HG02943 (cell line): ENCODE data around the gene SYT2.
"Not testable (repeated sequence)": the region's sequence is repeated elsewhere in the genome, so short reads cannot be mapped to it uniquely, and the experiment has no call there.

ENCODE experiments used
- ATAC-seq: cut with Tn5 transposase; IDR thresholded peaks from one replicate; pipeline ENCODE4 v1.9.1; 2021; ENCODE audit warnings: mild to moderate bottlenecking, low read depth, moderate library complexity; ENCODE audit not compliant: unreplicated experiment

The SYT2 gene

DNA sequence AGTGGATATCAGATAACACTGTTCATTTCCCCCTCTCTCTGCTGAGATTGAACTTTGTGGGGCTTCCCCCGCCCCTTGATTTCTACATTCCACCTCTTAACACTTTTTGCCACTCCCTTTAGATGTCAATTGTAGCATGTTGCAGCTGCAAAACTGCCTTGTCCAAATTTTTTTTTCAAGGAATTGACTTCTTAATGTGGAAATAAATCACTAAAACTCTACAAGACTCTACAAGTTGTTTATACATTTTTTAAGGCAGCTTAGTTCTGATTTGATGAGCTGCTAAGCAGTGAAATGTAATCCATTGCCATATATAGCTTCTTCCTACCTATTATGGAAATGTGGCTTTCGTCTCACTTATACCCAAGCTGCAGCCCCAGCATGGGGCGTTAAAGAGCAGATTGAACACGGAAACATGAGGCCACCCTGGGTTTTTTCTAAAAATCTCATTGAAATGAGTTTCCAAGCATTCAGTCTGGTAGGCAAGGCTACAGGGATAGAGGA is 132.2 kb downstream of the SYT2 start:
- ATAC-seq = no peak

- ATAC-seq = no peak
Measured at GRCh38 chr1:202577381-202577780, 132.9 kb downstream of the SYT2 start.

GRCh38 chr1:202576816-202577215 is 133.4 kb downstream of the SYT2 start:
- no peak for ATAC-seq

GRCh38 chr1:202575918-202576653 is 134.2 kb downstream of the SYT2 start:
- ATAC-seq = no peak

DNA sequence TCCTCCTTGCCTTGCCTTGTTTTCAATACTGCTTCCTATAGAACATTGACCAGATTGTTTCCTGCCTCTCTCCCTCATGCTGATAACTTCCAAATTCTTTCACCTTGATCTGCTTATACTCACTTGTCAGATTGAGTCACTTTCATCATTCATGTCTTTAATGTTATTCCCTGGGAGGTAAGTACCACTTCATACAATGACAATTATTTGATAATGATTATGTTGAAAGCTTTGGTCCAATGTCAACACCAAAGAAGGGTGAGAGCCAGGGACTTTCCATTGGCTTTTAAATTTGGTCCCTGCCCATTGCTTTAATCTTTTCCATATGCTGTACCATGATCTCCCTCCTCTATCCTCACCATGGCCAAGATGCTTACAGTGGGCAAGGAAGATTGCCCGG is 137.4 kb downstream of the SYT2 start:
- ATAC-seq = no peak

- no peak for ATAC-seq
Measured at GRCh38 chr1:202571719-202572339, 138.4 kb downstream of the SYT2 start.

DNA sequence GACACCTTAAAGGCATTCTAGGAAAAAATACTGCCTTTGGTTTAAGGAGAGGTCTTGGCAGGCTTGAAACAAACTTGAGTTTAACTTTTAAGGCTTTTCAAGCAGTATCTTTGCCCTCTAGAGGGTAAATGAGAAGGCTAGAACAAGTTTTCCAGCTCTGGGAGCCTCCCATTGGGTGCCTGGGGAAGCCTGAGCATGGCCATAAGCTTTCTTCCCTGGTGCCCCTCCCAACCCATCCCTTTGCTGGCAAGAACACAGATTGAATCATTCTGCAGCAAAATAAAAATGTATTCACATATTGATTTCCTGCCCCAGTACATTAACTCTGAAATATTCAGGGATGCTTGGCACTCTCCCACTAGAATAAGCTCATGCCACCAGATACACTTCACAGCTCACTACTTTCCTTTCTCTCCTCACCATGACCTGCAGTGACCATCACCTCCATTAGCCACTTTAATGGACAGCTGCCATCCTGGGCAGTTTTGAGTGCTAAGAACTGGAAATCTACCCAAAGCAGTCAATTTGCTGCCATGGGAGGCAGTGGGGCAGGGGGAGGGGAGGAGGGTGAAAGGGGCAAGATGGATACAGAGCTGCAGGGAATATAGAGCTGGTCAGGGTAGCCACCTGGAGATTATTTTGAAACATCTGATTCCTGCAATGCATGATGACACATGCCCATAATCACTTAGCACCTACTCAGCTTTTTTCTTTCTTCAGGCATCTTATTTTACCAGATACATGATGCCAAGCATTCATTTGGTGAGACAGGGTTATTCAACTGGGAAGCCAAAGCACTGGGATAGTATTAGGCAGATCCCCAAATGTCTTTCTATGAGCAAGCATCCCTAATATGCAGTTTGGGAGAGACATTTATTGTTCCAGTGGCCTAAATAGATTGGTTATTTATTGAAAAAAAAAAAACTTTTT is 140.6 kb downstream of the SYT2 start:
- no peak for ATAC-seq

DNA sequence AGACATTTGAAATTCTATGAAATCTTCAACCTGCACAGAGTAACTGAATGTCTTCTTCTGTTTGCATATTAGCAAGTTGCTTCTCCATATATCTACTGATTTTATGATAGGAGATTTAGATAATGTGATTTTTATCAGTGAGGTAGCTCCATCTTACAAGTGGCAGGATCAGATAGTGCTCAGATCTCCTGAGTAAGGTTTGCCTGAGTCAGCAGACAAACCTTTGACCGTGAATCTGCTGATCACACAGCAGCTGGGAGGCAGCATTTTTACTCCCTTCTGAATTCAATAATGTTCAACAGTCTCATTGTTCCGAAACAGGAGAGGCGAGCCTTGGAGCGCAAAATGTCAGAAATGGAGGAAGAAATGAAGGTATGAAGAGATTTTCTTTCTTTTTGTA is 141.4 kb downstream of the SYT2 start:
- no peak for ATAC-seq

GRCh38 chr1:202568410-202568809 is 141.8 kb downstream of the SYT2 start:
- ATAC-seq = no peak

DNA sequence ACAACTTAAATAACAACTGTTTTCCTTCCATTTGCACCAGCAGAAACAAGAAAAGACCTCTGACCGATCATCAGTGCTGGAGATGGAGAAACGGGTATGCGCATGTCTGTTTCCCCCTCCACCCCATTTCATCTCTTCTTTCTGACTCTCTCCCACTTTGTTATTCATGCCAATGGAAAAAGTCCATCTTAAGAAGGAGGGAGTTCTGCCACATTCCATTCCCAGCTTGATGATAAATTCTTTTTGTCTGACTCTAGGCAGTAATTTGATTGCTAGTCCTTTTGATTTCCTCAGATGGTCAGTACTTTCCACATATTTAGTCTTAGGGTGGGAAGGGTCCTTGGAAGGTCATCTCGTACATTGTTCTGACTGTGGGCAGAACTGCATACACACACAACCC is 142.5 kb downstream of the SYT2 start:
- ATAC-seq = no peak

GRCh38 chr1:202565890-202566602 is 144.2 kb downstream of the SYT2 start:
- peak; percentile 74 for ATAC-seq

DNA sequence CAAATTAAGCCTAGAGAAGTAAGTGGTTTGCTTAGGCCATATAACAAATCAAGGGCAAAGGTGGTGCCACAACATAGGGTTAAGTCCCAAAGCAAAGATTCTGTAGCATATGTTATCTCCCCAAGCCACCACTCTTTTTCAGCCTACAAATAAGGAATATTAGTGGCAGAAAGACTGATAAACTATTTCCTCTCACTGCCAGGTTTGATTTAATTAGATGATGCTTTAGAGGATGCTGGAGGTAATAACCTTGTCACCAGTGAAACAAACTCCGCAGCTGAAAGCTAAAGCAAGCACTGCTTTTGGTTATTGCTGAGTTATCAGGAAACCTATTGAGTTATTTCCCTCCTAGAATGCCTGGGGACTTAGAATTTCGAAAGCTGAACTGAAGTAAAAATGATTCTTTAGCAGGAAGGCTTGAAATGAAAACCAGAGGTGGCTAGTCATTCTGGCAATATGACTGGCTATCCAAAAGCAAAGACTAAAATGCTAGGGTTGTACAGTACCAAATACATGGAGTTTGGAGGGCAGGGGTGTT is 145.2 kb downstream of the SYT2 start:
- ATAC-seq = no peak

DNA sequence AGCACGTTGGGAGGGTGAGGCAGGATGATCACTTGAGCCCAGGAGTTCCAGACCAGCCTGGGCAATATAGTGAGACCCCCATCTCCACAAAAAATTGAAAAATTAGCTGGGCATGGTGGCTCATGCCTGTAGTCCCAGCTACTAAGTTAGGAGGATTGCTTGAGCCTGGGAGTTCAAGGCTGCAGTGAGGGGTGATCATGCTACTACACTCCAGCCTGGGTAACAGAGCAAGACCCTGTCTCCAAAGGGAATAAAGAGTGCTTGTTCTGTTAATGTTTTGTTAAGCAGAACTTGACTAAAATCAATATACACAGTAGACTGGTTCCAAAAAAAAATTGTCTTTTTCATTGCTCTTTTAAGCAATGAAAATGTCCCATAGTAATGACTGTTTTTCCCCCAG is 146.4 kb downstream of the SYT2 start:
- no peak for ATAC-seq

- ATAC-seq = no peak
Measured at GRCh38 chr1:202562444-202563060, 147.7 kb downstream of the SYT2 start.

- no peak for ATAC-seq
Measured at GRCh38 chr1:202561726-202562443, 148.4 kb downstream of the SYT2 start.

DNA sequence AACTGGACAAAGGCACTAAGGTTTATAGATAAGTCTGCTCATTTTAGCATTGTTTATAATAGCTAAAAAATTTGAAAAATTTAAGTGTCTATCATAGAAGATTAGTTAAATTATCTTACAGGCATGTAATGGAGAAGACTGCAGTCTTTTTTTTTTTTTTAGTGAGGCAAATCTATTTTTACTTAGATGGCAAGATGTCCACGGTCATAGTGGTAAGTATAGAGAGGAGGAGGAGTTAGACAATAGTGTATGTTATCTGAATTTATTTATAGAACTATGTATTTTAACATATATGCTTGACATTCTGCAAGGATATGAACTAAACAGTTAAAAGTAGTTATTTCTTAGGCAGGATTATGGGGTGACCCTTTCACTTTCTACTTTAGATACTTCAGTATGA is 149.0 kb downstream of the SYT2 start:
- no peak for ATAC-seq

GRCh38 chr1:202557662-202558061 is 152.6 kb downstream of the SYT2 start:
- ATAC-seq = not testable (repeated sequence)

DNA sequence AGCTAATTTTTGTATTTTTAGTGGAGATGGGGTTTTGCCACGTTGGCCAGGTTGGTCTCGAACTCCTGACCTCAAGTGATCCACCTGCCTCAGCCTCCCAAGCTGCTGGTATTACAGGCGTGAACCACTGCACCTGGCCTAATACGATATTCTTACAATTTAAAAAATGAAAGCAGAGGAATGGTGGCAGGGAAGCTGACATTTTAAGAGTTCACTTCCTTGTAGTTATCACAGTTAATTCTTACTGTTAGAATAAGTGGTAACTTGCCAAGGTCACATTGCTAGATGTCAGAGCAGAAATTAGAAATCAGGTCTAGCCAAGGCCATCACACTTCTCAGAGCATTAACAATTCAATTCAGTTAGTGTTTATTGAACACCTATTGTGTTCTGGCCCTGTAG is 154.2 kb downstream of the SYT2 start:
- not testable (repeated sequence) for ATAC-seq

- ATAC-seq = not testable (repeated sequence)
Measured at GRCh38 chr1:202554619-202555018, 155.6 kb downstream of the SYT2 start.
